ENCODE measurements around the gene OR5C1. TPM values are rescaled to one million over a fixed set of nuclear protein-coding genes. Genes with fewer than 3 reads are reported as not detected.

Gene OR5C1
- total RNA-seq: not detected

DNA sequence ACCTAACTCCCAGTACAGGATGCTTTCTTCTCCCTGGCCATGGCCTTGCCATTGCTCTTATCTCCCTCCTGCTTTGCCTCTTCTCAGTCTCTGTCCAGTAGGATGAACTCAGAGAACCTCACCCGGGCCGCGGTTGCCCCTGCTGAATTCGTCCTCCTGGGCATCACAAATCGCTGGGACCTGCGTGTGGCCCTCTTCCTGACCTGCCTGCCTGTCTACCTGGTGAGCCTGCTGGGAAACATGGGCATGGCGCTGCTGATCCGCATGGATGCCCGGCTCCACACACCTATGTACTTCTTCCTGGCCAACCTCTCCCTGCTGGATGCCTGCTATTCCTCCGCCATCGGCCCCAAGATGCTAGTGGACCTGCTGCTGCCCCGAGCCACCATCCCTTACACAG lies at the start of gene OR5C1:
OR5C1 (plus strand) TSS at position 103 of the 400 bp plus-strand sequence; CDS start at position 103, 0 bp downstream.
- TF ChIP-seq POLR2A (IDR thresholded peaks at IDR 0.05): no peak
- TF ChIP-seq POLR2AphosphoS5 (IDR thresholded peaks at IDR 0.05): no peak
- TF ChIP-seq, protein P1, sequence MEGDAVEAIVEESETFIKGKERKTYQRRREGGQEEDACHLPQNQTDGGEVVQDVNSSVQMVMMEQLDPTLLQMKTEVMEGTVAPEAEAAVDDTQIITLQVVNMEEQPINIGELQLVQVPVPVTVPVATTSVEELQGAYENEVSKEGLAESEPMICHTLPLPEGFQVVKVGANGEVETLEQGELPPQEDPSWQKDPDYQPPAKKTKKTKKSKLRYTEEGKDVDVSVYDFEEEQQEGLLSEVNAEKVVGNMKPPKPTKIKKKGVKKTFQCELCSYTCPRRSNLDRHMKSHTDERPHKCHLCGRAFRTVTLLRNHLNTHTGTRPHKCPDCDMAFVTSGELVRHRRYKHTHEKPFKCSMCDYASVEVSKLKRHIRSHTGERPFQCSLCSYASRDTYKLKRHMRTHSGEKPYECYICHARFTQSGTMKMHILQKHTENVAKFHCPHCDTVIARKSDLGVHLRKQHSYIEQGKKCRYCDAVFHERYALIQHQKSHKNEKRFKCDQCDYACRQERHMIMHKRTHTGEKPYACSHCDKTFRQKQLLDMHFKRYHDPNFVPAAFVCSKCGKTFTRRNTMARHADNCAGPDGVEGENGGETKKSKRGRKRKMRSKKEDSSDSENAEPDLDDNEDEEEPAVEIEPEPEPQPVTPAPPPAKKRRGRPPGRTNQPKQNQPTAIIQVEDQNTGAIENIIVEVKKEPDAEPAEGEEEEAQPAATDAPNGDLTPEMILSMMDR (IDR thresholded peaks at IDR 0.05): no peak
- H3K4me1 ChIP-seq (replicated peaks): no peaks in the 10 kb centered on the region
- no peak for DNase-seq (ENCODE audit: low spot score)
- no peaks in the 10 kb centered on the region for H3K27me3 ChIP-seq (replicated peaks; ENCODE audit: insufficient read depth)
- H3K27ac ChIP-seq: no peak within 1 kb of the TSS
- WGBS: 94% methylated on average over 12 of the region's 12 CpGs
- intact Hi-C loops (cut with DNase I): no loop called here
- H3K36me3 ChIP-seq: no peaks in the 10 kb centered on the region
- no peaks in the 10 kb centered on the region for H3K9me3 ChIP-seq
- H3K4me3 ChIP-seq: no peak within 1 kb of the TSS

DNA sequence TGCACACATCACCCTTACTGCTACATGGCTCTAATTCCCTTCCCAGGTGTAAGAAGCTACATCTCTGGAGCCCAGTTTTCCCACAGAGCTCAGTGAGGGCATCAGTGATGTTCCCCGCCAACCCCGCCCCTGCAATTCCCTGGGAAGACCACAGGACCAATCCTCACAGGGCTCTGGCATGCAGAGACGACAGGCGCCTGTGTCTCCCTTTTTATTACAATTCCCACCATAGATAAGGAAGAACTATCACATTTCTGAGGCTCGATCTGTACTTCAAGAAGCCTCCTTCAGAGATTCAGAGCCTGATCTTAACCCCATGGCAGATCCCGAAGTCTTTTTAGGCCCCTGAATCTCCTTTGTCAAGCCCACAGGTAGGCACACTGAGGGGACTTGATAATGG lies 46.7 kb upstream of the OR5C1 start, which contains the start of gene OR1L6:
OR1L6 (plus strand) TSS at position 301 of the 400 bp plus-strand sequence. CDS start 7,545 bp downstream, outside the sequence.
- no peaks in the 10 kb centered on the region for H3K27me3 ChIP-seq (replicated peaks; ENCODE audit: insufficient read depth)
- H3K9me3 ChIP-seq: no peaks in the 10 kb centered on the region
- intact Hi-C loops (cut with DNase I): no loop called here
- 57% methylated on average over 6 of the region's 6 CpGs for WGBS
- H3K4me3 ChIP-seq: no peak within 1 kb of the TSS
- no peak for DNase-seq (ENCODE audit: low spot score)
- H3K27ac ChIP-seq: no peak within 1 kb of the TSS
- H3K36me3 ChIP-seq: no peaks in the 10 kb centered on the region
- TF ChIP-seq, protein P1 (IDR thresholded peaks at IDR 0.05): no peak
- TF ChIP-seq POLR2A (IDR thresholded peaks at IDR 0.05): no peak
- TF ChIP-seq POLR2AphosphoS5 (IDR thresholded peaks at IDR 0.05): no peak
- no peaks in the 10 kb centered on the region for H3K4me1 ChIP-seq (replicated peaks)

DNA sequence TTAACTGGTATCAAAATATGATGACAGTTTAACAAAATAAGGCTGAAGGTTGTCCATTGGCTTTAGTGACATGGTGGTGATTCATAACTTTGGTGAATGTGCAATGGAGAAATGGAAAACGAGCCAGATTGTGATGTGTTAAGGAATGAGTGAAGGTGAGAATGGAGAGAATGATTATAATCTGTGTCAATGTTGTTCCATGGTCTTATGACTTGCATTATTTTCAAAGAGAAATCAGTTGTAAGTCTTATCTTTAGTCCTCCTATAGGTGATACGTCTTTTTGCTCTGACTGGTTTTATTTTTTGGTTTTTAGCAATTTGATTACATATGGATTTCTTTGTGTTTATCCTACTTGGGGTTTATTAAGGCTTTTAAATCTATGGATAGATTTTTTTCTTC lies 33.9 kb upstream of the OR5C1 start:
- WGBS: 38% methylated on average over 2 of the region's 2 CpGs
- Histone ChIP-seq H3K9me3 (no peaks in the 10 kb centered on the region), H3K27ac (no peak overlapping the region), H3K36me3 (no peaks in the 10 kb centered on the region), H3K4me1 (replicated peaks) (no peaks in the 10 kb centered on the region), H3K4me3 (no peak overlapping the region), H3K27me3 (replicated peaks; ENCODE audit: insufficient read depth) (no peaks in the 10 kb centered on the region)
- no peak for DNase-seq (ENCODE audit: low spot score)
- TF ChIP-seq, protein P1 (IDR thresholded peaks at IDR 0.05): no peak
- TF ChIP-seq POLR2A (IDR thresholded peaks at IDR 0.05) (no peak), POLR2AphosphoS5 (IDR thresholded peaks at IDR 0.05) (no peak)
- intact Hi-C loops (cut with DNase I): no loop called here

DNA sequence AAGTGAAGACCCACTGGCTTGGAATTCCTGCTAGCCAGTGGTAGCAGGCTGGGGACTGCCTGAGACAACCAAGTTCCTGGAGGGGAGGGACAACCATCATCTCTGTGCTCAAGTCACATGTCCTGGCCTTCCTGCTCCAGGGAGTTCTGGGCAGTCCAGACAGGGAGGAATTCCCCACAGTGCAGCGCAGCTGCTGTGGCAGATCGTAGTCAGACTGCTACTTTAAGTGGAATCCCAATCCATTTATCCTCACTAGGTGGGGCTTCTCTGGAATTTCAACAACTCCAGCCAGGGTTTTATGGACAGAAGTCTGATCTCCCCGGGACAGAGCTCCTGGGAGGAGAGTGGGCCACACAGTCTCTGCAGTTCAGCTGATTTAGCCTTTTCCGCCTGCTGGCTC lies 20.9 kb upstream of the OR5C1 start:
- 56% methylated on average over 4 of the region's 4 CpGs for WGBS
- TF ChIP-seq, protein P1 (IDR thresholded peaks at IDR 0.05): no peak
- no peak for TF ChIP-seq POLR2A (IDR thresholded peaks at IDR 0.05)
- no peak for TF ChIP-seq POLR2AphosphoS5 (IDR thresholded peaks at IDR 0.05)
- Histone ChIP-seq H3K9me3 (no peaks in the 10 kb centered on the region), H3K4me1 (replicated peaks) (no peaks in the 10 kb centered on the region), H3K36me3 (no peaks in the 10 kb centered on the region), H3K27me3 (replicated peaks; ENCODE audit: insufficient read depth) (no peaks in the 10 kb centered on the region), H3K4me3 (no peak overlapping the region), H3K27ac (no peak overlapping the region)
- DNase-seq (ENCODE audit: low spot score): no peak
- intact Hi-C loops (cut with DNase I): no loop called here

DNA sequence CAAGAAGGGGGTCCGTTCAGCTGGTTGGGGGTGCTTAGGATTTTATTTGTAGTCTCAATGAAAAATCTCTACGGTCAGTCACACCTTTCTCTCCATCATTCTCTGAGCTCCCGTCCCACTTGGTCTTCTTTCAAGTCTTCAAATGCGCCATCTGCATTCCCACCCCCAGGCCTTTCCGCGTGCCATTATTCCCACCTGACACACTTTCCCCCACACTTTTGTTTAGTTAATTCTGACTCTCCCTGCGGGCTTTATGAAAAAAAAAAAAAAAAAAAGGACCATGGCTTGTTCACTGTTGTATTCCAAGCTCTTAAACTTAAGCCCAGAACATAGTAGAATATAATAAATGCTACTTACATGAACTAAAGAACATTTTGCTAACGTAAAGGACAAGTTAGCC lies 11.7 kb upstream of the OR5C1 start:
- no peak for DNase-seq (ENCODE audit: low spot score)
- no peaks in the 10 kb centered on the region for H3K27me3 ChIP-seq (replicated peaks; ENCODE audit: insufficient read depth)
- H3K27ac ChIP-seq: no peak overlapping the region
- WGBS: 86% methylated on average over 8 of the region's 8 CpGs
- H3K4me1 ChIP-seq (replicated peaks): no peaks in the 10 kb centered on the region
- intact Hi-C loops (cut with DNase I): no loop called here
- H3K9me3 ChIP-seq: no peaks in the 10 kb centered on the region
- no peaks in the 10 kb centered on the region for H3K36me3 ChIP-seq
- no peak overlapping the region for H3K4me3 ChIP-seq
- no peak for TF ChIP-seq POLR2AphosphoS5 (IDR thresholded peaks at IDR 0.05)
- no peak for TF ChIP-seq POLR2A (IDR thresholded peaks at IDR 0.05)
- TF ChIP-seq, protein P1 (IDR thresholded peaks at IDR 0.05): no peak

Data from prostate gland (tissue), 2 donors.